SK-N-SH (cell line): ENCODE measurements around the gene PIH1D1.

Source experiments
- POLR2AphosphoS5 ChIP-seq: IDR thresholded peaks from 2 replicates; pipeline ENCODE4 v1.6.1; 2012; ENCODE audit warnings: low read depth, low read length
- TF ChIP-seq, protein P1 (sequence below): fragments of 200-600 bp; sonication (generic); IDR thresholded peaks from 2 replicates; pipeline ENCODE4 v1.6.1; 2017; ENCODE audit warnings: antibody characterized with exemption, mild to moderate bottlenecking, moderate library complexity

DNA sequence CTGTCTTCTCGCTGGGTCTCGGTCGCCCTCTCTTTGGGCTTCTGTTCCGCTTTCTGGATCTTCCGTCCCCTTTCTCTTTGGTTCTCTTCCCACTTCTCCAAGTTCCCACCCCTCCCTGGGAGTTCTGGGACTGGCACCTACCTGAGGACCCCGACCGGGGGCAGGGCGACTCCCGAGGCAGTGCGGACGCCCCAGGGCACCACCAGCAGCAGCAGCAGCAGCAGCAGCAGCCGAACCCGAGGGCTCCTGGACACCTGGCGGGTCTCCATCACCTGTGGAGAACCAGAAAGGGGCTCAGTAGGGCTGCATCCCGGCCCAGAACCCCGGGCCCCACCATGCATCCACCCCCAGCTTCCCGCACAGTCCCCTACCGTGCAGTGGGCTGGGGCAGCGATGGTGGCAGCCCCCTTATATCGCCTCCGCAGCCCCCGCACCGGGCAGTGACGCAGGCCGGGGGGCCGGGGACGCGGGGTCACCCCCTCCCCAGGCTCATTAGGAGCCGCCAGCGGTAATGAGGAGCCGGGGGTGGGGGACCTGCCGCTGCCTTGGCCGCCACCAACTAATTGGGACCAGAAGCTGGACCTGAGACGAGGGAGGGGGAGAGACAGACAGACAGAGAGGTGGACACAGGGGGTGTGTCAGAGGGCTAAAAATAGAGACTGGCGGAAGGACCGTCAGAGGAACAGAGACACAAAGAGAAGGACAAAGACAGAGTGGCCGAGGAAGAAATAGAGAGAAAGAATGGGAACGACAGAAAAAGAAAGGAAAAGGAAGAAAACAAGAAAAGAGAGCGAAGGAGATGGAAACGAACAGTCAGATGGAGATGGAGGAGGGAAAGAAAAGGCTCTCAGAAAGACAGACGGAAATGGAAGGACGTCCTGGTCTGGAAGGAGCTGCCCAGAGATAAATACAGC lies 28.3 kb downstream of the PIH1D1 start, which contains the start of gene PTH2:
- no peak for TF ChIP-seq POLR2AphosphoS5
- TF ChIP-seq, protein P1, sequence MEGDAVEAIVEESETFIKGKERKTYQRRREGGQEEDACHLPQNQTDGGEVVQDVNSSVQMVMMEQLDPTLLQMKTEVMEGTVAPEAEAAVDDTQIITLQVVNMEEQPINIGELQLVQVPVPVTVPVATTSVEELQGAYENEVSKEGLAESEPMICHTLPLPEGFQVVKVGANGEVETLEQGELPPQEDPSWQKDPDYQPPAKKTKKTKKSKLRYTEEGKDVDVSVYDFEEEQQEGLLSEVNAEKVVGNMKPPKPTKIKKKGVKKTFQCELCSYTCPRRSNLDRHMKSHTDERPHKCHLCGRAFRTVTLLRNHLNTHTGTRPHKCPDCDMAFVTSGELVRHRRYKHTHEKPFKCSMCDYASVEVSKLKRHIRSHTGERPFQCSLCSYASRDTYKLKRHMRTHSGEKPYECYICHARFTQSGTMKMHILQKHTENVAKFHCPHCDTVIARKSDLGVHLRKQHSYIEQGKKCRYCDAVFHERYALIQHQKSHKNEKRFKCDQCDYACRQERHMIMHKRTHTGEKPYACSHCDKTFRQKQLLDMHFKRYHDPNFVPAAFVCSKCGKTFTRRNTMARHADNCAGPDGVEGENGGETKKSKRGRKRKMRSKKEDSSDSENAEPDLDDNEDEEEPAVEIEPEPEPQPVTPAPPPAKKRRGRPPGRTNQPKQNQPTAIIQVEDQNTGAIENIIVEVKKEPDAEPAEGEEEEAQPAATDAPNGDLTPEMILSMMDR = no peak
